SK-N-SH (cell line): ENCODE data around the gene TTC7B. TPM values are rescaled to one million over a fixed set of nuclear protein-coding genes. Genes with fewer than 3 reads are reported as not detected.

Experiments
- CTCF ChIA-PET: fragments of 300-600, 350-600 bp; formaldehyde crosslinking; extraction: SDS; loops from one replicate; lab custom pipeline; 2021; lab: Yijun Ruan, JAX
- POLR2A ChIA-PET: fragments of 350-600 bp; sonication (Branson Sonifier 250); formaldehyde crosslinking; extraction: SDS; loops from one replicate; lab custom pipeline; 2020; ENCODE audit warnings: antibody characterized with exemption, inconsistent platforms; lab: Yijun Ruan, JAX
- DNase-seq: peaks from one replicate; pipeline ENCODE4 v3.0.0; 2012
- H2AFZ ChIP-seq: fragments of 200-600 bp; sonication (generic); 2 replicates; pipeline ENCODE4 v1.8.1; 2016; ENCODE audit warnings: antibody characterized with exemption, mild to moderate bottlenecking, low read depth
- H3F3A ChIP-seq: fragments of 200-600 bp; sonication (generic); replicated peaks from 2 replicates; pipeline ENCODE3; 2016; ENCODE audit warnings: antibody characterized with exemption, mild to moderate bottlenecking; ENCODE audit not compliant: insufficient read depth
- H3K27ac ChIP-seq, 2 experiments: fragments of 200-500 bp in 1 of 2; fragments of 200-600 bp in 1 of 2; sonication (Bioruptor generic) in 1 of 2; sonication (generic), shearing (Covaris generic) in 1 of 2; 2 replicates each; pipeline versions ENCODE4 v1.5.1 to v1.6.1; 2014 to 2016; ENCODE audit warnings: low read depth in 2 of 2, inconsistent platforms in 1 of 2, low read length in 1 of 2, mild to moderate bottlenecking in 1 of 2, mixed read lengths in 1 of 2
- H3K27me3 ChIP-seq: fragments of 200-600 bp; sonication (generic), shearing (Covaris generic); 2 replicates; pipeline ENCODE4 v1.6.1; 2016; ENCODE audit warnings: mixed run types; ENCODE audit not compliant: insufficient read depth
- H3K36me3 ChIP-seq, 2 experiments: fragments of 200-500 bp in 1 of 2; fragments of 200-600 bp in 1 of 2; sonication (Bioruptor generic) in 1 of 2; sonication (generic) in 1 of 2; replicated peaks in 1 of 2; 2 replicates each; pipeline versions ENCODE3 to v1.5.1; 2014 to 2016; ENCODE audit warnings: low read length in 1 of 2, mild to moderate bottlenecking in 1 of 2; ENCODE audit not compliant: insufficient read depth in 2 of 2, control insufficient read depth in 1 of 2
- H3K4me1 ChIP-seq, 2 experiments: fragments of 200-500 bp in 1 of 2; fragments of 200-600 bp in 1 of 2; sonication (Bioruptor generic) in 1 of 2; sonication (generic), shearing (Covaris generic) in 1 of 2; 2 replicates each; pipeline versions ENCODE4 v1.5.1 to v1.6.1; 2014 to 2016; ENCODE audit warnings: low read depth in 1 of 2, low read length in 1 of 2, mixed run types in 1 of 2; ENCODE audit not compliant: insufficient read depth in 2 of 2, control insufficient read depth in 1 of 2
- H3K4me2 ChIP-seq: fragments of 200-600 bp; sonication (generic), shearing (Covaris generic); 2 replicates; pipeline ENCODE4 v1.6.1; 2017; ENCODE audit warnings: mixed run types
- H3K4me3 ChIP-seq, 2 experiments: fragments of 200-500 bp in 1 of 2; fragments of 200-600 bp in 1 of 2; sonication (Bioruptor generic) in 1 of 2; sonication (generic), shearing (Covaris generic) in 1 of 2; 2 replicates each; pipeline versions ENCODE4 v1.5.1 to v1.8.1; 2014 to 2016; ENCODE audit warnings: low read depth in 2 of 2, inconsistent platforms in 1 of 2, low read length in 1 of 2, mild to moderate bottlenecking in 1 of 2, mixed read lengths in 1 of 2, moderate library complexity in 1 of 2
- H3K79me2 ChIP-seq: fragments of 200-600 bp; sonication (generic); 2 replicates; pipeline ENCODE4 v1.8.1; 2017; ENCODE audit warnings: mild to moderate bottlenecking; ENCODE audit not compliant: insufficient read depth
- H3K9ac ChIP-seq: fragments of 200-600 bp; sonication (generic); 2 replicates; pipeline ENCODE4 v1.6.1; 2017; ENCODE audit warnings: mixed run types
- H3K9me2 ChIP-seq: fragments of 200-600 bp; sonication (generic); 2 replicates; pipeline ENCODE4 v1.6.1; 2017; ENCODE audit warnings: mixed run types
- H3K9me3 ChIP-seq: fragments of 200-600 bp; sonication (generic); 2 replicates; pipeline ENCODE4 v1.6.1; 2017; ENCODE audit warnings: mixed run types, mild to moderate bottlenecking, moderate library complexity
- H4K20me1 ChIP-seq: fragments of 200-600 bp; sonication (generic); 2 replicates; pipeline ENCODE4 v1.6.1; 2017; ENCODE audit warnings: mild to moderate bottlenecking, mixed run types; ENCODE audit not compliant: insufficient read depth
- ELF1 ChIP-seq: IDR thresholded peaks from 2 replicates; pipeline ENCODE4 v1.4.0; 2012
- EZH2phosphoT487 ChIP-seq: fragments of 200-600 bp; sonication (generic); IDR thresholded peaks from 2 replicates; pipeline ENCODE4 v1.6.1; 2017; ENCODE audit warnings: low read depth, mixed run types, mild to moderate bottlenecking, antibody characterized with exemption, moderate library complexity, borderline replicate concordance
- FOSL2 ChIP-seq: IDR thresholded peaks from 2 replicates; pipeline ENCODE4 v1.4.0; 2012; ENCODE audit warnings: low read depth, mild to moderate bottlenecking, moderate library complexity, borderline replicate concordance
- FOXJ3 ChIP-seq: sonication (generic); formaldehyde crosslinking; IDR thresholded peaks from 2 replicates; pipeline ENCODE4 v1.5.1; 2020; ENCODE audit warnings: mild to moderate bottlenecking, missing genetic modification reagents
- GABPA ChIP-seq: IDR thresholded peaks from 2 replicates; pipeline ENCODE4 v1.4.0; 2012; ENCODE audit warnings: low read depth, mild to moderate bottlenecking
- IRF3 ChIP-seq: fragments of 150-350 bp; IDR thresholded peaks from 2 replicates; pipeline ENCODE4 v1.6.1; 2016; ENCODE audit warnings: mild to moderate bottlenecking, low read depth, low read length
- MAX ChIP-seq: IDR thresholded peaks from 2 replicates; pipeline ENCODE4 v1.4.0; 2012; ENCODE audit warnings: low read depth
- POLR2AphosphoS5 ChIP-seq: IDR thresholded peaks from 2 replicates; pipeline ENCODE4 v1.6.1; 2012; ENCODE audit warnings: low read depth, low read length
- RAD21 ChIP-seq: IDR thresholded peaks from 2 replicates; pipeline ENCODE4 v1.6.1; 2012; ENCODE audit warnings: mild to moderate bottlenecking, low read length
- RCOR1 ChIP-seq: fragments of 150-350 bp; IDR thresholded peaks from 2 replicates; pipeline ENCODE4 v1.6.1; 2017; ENCODE audit warnings: antibody characterized with exemption, low read length
- RFX5 ChIP-seq: IDR thresholded peaks from 2 replicates; pipeline ENCODE4 v1.6.1; 2012; ENCODE audit warnings: mild to moderate bottlenecking, improper control_type of control experiment, low read length
- RXRA ChIP-seq: IDR thresholded peaks from 2 replicates; pipeline ENCODE4 v1.4.0; 2012; ENCODE audit warnings: low read depth, mild to moderate bottlenecking, borderline replicate concordance
- SIN3A ChIP-seq: IDR thresholded peaks from 2 replicates; pipeline ENCODE4 v1.6.1; 2012; ENCODE audit warnings: low read depth, mild to moderate bottlenecking, low read length, moderate library complexity, borderline replicate concordance
- TCF12 ChIP-seq: IDR thresholded peaks from 2 replicates; pipeline ENCODE4 v1.4.0; 2012
- TEAD4 ChIP-seq: IDR thresholded peaks from 2 replicates; pipeline ENCODE4 v1.4.0; 2012; ENCODE audit warnings: mild to moderate bottlenecking, borderline replicate concordance; ENCODE audit not compliant: insufficient read depth
- YY1 ChIP-seq: IDR thresholded peaks from 2 replicates; pipeline ENCODE4 v1.4.0; 2012; ENCODE audit warnings: low read depth, mild to moderate bottlenecking
- WGBS: methylation state at CpG from one replicate; pipeline ENCODE4 v1.1.6; 2017; ENCODE audit warnings: low lambda C conversion rate; 5-methylcytosine and 5-hydroxymethylcytosine counted together
- polyA plus RNA-seq, 3 experiments: library from polyadenylated mRNA; depleted of rRNA; stranded (reverse); fragments of >200 nt; gene quantifications; 2 replicates each; pipeline ENCODE4 v1.2.3, GENCODE V29; 2012
- TF ChIP-seq, protein P1 (sequence below): IDR thresholded peaks from 2 replicates; pipeline ENCODE4 v1.4.0; 2012; ENCODE audit warnings: low read depth, borderline replicate concordance
- TF ChIP-seq, protein P2 (sequence below): IDR thresholded peaks from 2 replicates; pipeline ENCODE4; 2012

Gene TTC7B
- polyA plus RNA-seq, 1 of the 3 experiments (the other 2 are of a cell fraction): 43.1 TPM

DNA sequence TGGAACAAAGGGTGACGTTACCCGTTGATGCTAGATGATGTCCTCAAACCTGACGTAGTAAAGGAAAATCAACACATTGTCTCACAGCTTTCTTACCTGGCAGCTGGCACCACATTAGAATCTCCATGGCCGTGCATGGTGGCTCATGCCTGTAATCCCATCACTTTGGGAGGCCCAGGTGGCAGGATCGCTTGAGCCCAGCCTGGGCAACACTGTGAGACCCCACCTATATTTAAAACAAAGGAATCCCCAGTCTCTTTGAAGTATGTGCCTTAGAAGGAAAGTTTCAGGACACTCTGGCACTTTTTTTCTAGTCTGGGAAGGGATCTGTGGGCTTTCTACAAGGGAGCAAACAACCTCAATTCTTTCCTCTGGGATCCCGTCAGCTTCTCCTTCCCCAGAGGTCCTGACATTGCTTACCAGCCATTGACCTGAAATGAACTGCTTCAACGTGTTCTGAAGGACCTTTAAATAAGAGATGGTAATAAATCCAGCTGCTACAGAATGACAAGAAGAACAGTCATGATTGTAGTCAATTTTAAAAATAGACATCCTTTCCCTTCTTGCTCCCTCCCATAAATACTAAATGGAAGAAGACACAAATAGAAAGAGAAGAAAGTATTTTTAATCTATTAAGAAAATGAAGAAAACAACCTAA, 33.7 kb upstream of the TTC7B start:
- Histone ChIP-seq H3K27me3 (no peaks in the 10 kb centered on the region), H3K4me1 (no peaks in the 10 kb centered on the region), H3K36me3 (no peaks in the 10 kb centered on the region), H3K9me3 (no peaks in the 10 kb centered on the region), H3K9ac (no peak overlapping the region), H3F3A (no peaks in the 10 kb centered on the region), H3K79me2 (no peaks in the 10 kb centered on the region), H3K27ac (no peak overlapping the region), H3K9me2 (no peaks in the 10 kb centered on the region), H3K4me2 (no peak overlapping the region), H2AFZ (0 out of 2 replicates have a peak overlapping the region, but pooled peaks have one; percentile 11), H3K4me3 (no peak overlapping the region), H4K20me1 (no peaks in the 10 kb centered on the region)
- TF ChIP-seq EZH2phosphoT487: no peak
- TF ChIP-seq TCF12: no peak
- no peak for TF ChIP-seq POLR2AphosphoS5
- no peak for TF ChIP-seq RFX5
- TF ChIP-seq RAD21: no peak
- TF ChIP-seq SIN3A: no peak
- TF ChIP-seq, protein P1, sequence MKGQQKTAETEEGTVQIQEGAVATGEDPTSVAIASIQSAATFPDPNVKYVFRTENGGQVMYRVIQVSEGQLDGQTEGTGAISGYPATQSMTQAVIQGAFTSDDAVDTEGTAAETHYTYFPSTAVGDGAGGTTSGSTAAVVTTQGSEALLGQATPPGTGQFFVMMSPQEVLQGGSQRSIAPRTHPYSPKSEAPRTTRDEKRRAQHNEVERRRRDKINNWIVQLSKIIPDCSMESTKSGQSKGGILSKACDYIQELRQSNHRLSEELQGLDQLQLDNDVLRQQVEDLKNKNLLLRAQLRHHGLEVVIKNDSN: no peak
- no peak for TF ChIP-seq IRF3
- TF ChIP-seq YY1: no peak
- TF ChIP-seq, protein P2, sequence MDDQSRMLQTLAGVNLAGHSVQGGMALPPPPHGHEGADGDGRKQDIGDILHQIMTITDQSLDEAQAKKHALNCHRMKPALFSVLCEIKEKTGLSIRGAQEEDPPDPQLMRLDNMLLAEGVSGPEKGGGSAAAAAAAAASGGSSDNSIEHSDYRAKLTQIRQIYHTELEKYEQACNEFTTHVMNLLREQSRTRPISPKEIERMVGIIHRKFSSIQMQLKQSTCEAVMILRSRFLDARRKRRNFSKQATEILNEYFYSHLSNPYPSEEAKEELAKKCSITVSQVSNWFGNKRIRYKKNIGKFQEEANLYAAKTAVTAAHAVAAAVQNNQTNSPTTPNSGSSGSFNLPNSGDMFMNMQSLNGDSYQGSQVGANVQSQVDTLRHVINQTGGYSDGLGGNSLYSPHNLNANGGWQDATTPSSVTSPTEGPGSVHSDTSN: no peak
- no peak for TF ChIP-seq TEAD4
- TF ChIP-seq MAX: no peak
- TF ChIP-seq RCOR1: no peak
- TF ChIP-seq GABPA: no peak
- no peak for TF ChIP-seq FOXJ3 (CRISPR knock-in tag)
- no peak for TF ChIP-seq RXRA
- no peak for TF ChIP-seq ELF1
- TF ChIP-seq FOSL2: no peak
- CTCF ChIA-PET: interaction anchor here (0.7 to 1.2 kb wide), 2 partner anchors 135 to 322 kb away, joined by 3 read pairs; no protein-coding TSS in a partner anchor
- POLR2A ChIA-PET: no interaction called here
- 75% methylated on average over 7 of the region's 7 CpGs for WGBS
- DNase-seq: no peak
